ENCODE measurements around the gene RAB31.

Gene RAB31

DNA sequence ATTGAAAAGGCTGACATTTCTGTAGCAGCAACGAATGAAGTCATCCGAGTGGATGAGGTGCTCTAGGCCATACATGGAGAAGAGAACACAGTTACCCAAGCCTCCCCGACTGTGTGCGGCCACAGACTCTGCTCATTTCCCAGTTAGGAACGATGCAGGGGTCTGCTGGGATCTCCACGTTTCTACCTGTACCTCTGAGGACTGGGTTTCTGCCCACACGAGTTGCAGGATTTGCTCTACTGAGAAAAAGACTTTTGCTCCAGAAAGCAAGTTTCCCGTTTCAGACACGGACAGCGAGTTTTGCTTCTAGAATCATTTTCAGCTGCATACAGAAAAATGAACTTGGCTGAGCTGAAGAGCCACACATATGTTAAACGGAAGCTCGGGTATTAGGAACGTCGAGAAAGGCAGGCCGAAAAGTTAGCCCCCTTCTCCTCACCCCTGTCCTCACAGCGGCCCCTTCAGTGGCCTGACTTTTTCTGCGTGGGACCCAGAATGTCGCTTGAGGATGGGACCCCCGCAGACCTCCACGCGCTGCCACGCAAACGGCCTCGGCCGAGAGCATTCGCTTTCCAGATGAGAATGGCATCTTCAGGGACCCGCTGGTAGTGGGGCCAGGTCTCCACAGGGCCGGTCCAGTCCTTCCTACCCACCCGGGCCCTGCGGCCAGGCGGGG is 582 bp upstream of the RAB31 start (continued):
- TF ChIP-seq, protein P1, sequence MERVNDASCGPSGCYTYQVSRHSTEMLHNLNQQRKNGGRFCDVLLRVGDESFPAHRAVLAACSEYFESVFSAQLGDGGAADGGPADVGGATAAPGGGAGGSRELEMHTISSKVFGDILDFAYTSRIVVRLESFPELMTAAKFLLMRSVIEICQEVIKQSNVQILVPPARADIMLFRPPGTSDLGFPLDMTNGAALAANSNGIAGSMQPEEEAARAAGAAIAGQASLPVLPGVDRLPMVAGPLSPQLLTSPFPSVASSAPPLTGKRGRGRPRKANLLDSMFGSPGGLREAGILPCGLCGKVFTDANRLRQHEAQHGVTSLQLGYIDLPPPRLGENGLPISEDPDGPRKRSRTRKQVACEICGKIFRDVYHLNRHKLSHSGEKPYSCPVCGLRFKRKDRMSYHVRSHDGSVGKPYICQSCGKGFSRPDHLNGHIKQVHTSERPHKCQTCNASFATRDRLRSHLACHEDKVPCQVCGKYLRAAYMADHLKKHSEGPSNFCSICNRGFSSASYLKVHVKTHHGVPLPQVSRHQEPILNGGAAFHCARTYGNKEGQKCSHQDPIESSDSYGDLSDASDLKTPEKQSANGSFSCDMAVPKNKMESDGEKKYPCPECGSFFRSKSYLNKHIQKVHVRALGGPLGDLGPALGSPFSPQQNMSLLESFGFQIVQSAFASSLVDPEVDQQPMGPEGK (tag by site-specific recombination; IDR thresholded peaks at IDR 0.05): peak; percentile 35
- TF ChIP-seq ZNF701 (tag by site-specific recombination; IDR thresholded peaks at IDR 0.05): no peak
- no peak for TF ChIP-seq ZBTB8A (tag by site-specific recombination; IDR thresholded peaks at IDR 0.05)
- no peak for TF ChIP-seq ZSCAN23 (tag by site-specific recombination; IDR thresholded peaks at IDR 0.05)
- no peak for TF ChIP-seq ZNF16 (tag by site-specific recombination; IDR thresholded peaks at IDR 0.05; ENCODE audit: low read depth)
- TF ChIP-seq, protein P2, sequence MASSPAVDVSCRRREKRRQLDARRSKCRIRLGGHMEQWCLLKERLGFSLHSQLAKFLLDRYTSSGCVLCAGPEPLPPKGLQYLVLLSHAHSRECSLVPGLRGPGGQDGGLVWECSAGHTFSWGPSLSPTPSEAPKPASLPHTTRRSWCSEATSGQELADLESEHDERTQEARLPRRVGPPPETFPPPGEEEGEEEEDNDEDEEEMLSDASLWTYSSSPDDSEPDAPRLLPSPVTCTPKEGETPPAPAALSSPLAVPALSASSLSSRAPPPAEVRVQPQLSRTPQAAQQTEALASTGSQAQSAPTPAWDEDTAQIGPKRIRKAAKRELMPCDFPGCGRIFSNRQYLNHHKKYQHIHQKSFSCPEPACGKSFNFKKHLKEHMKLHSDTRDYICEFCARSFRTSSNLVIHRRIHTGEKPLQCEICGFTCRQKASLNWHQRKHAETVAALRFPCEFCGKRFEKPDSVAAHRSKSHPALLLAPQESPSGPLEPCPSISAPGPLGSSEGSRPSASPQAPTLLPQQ (tag by site-specific recombination; IDR thresholded peaks at IDR 0.05): peak; percentile 73
- 0 out of 2 replicates have a peak, but pooled peaks have one; percentile 42 for TF ChIP-seq ZNF501 (tag by site-specific recombination; IDR thresholded peaks at IDR 0.05)

DNA sequence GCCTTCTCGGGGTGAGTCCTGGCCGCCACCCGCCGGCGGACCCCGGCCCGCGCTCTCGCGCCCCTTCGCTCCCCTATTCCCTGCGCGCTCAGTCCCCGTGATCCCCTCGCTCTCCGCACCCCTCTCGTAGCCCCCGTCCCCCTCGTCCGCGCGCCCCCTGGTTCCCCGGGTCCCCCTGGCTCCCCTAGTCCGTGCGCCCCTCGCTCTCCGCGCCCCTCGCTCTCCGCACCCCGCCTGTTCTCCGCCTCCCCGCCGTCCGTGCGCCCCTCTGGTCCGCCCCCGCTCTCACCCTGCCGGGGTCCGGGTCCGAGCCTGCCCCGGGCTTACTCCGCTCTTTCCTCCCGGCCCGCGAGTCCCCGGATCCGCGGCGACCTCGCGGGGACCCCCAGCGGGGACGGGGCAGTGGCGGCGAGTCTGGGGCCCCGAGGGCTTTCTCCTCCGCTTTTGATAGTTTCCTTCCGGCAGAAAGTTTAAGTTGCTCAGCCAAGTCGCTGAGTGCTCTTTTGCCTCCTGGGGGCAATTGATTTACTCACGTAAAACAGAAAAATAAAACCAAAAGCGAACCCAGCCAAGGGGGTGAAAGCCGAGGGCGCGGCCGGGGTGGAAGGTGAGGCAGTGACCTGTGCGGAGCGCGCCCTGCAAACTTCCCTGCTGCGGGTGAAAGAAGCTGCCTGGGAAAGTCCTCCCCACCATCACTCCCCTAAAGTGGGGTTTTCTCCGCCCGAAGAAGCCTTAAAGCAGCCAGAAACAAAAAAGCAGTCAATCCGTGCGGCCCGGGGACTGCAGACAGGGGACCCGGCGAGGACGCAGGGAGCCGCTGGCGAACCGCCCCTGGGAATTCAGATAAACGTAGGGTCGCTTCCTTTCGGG is 568 bp downstream of the RAB31 start:
- peaks cover 0 to 5% of the 10 kb centered on the region in 2 experiments; a peak in 1 of 3 replicates for H3K36me3 ChIP-seq (ENCODE audit: control insufficient read depth in 2 of 2, insufficient read depth in 1 of 2, low read length in 2 of 2)
- ChIA-PET CTCF (interaction anchor here (0.6 to 1.4 kb wide), 5 partner anchors 11 to 134 kb away, joined by 3 to 9 read pairs (median 4); no protein-coding TSS in a partner anchor), POLR2A (interaction anchor here (0.6 to 1.0 kb wide), 2 partner anchors 204 to 205 kb away, joined by 3 read pairs; partner anchors contain the start of gene VAPA)
- peak overlapping the region; percentile 73; the same call in 1 of the 2 replicates for H3K27ac ChIP-seq (ENCODE audit: extremely low read depth, low read depth, low read length)
- peaks cover 31% of the 10 kb centered on the region for H3K4me1 ChIP-seq (ENCODE audit: control insufficient read depth, insufficient read depth, low read length)
- no peaks in the 10 kb centered on the region for H3K9me3 ChIP-seq (ENCODE audit: control insufficient read depth, insufficient read depth, low read depth, low read length)
- H3K4me3 ChIP-seq (ENCODE audit: low read depth, low read length): peak overlapping the region; percentile 68
- TF ChIP-seq ZNF2 (tag by site-specific recombination; IDR thresholded peaks at IDR 0.05) (peak; percentile 32; the same call in 1 of the 2 replicates), ZNF558 (tag by site-specific recombination; IDR thresholded peaks at IDR 0.05) (no peak), ZNF426 (tag by site-specific recombination; IDR thresholded peaks at IDR 0.05) (no peak), ZNF354C (tag by site-specific recombination; IDR thresholded peaks at IDR 0.05; ENCODE audit: borderline replicate concordance, low read depth) (no peak), ZBTB7A (tag by site-specific recombination; IDR thresholded peaks at IDR 0.05; ENCODE audit: low read depth) (peak; percentile 49), ZNF394 (tag by site-specific recombination; IDR thresholded peaks at IDR 0.05; ENCODE audit: borderline replicate concordance) (no peak), ZNF768 (tag by site-specific recombination; IDR thresholded peaks at IDR 0.05) (no peak), GLIS2 (tag by site-specific recombination; IDR thresholded peaks at IDR 0.05) (peak; percentile 88), ZIC2 (tag by site-specific recombination; IDR thresholded peaks at IDR 0.05) (peak; percentile 58), ZNF157 (tag by site-specific recombination; IDR thresholded peaks at IDR 0.05) (no peak), ZNF473 (tag by site-specific recombination; IDR thresholded peaks at IDR 0.05) (no peak), ZNF184 (tag by site-specific recombination; IDR thresholded peaks at IDR 0.05) (no peak), MYNN (tag by site-specific recombination; IDR thresholded peaks at IDR 0.05; ENCODE audit: borderline replicate concordance) (no peak), ZNF701 (tag by site-specific recombination; IDR thresholded peaks at IDR 0.05) (no peak), ZNF324 (tag by site-specific recombination; IDR thresholded peaks at IDR 0.05) (no peak), HOXA7 (CRISPR knock-in tag; IDR thresholded peaks at IDR 0.05; ENCODE audit: borderline replicate concordance) (no peak)
- TF ChIP-seq, protein P3, sequence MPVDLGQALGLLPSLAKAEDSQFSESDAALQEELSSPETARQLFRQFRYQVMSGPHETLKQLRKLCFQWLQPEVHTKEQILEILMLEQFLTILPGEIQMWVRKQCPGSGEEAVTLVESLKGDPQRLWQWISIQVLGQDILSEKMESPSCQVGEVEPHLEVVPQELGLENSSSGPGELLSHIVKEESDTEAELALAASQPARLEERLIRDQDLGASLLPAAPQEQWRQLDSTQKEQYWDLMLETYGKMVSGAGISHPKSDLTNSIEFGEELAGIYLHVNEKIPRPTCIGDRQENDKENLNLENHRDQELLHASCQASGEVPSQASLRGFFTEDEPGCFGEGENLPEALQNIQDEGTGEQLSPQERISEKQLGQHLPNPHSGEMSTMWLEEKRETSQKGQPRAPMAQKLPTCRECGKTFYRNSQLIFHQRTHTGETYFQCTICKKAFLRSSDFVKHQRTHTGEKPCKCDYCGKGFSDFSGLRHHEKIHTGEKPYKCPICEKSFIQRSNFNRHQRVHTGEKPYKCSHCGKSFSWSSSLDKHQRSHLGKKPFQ (tag by site-specific recombination; IDR thresholded peaks at IDR 0.05): no peak
- TF ChIP-seq, protein P4, sequence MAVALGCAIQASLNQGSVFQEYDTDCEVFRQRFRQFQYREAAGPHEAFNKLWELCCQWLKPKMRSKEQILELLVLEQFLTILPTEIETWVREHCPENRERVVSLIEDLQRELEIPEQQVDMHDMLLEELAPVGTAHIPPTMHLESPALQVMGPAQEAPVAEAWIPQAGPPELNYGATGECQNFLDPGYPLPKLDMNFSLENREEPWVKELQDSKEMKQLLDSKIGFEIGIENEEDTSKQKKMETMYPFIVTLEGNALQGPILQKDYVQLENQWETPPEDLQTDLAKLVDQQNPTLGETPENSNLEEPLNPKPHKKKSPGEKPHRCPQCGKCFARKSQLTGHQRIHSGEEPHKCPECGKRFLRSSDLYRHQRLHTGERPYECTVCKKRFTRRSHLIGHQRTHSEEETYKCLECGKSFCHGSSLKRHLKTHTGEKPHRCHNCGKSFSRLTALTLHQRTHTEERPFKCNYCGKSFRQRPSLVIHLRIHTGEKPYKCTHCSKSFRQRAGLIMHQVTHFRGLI (tag by site-specific recombination; IDR thresholded peaks at IDR 0.05): no peak
- TF ChIP-seq, protein P5, sequence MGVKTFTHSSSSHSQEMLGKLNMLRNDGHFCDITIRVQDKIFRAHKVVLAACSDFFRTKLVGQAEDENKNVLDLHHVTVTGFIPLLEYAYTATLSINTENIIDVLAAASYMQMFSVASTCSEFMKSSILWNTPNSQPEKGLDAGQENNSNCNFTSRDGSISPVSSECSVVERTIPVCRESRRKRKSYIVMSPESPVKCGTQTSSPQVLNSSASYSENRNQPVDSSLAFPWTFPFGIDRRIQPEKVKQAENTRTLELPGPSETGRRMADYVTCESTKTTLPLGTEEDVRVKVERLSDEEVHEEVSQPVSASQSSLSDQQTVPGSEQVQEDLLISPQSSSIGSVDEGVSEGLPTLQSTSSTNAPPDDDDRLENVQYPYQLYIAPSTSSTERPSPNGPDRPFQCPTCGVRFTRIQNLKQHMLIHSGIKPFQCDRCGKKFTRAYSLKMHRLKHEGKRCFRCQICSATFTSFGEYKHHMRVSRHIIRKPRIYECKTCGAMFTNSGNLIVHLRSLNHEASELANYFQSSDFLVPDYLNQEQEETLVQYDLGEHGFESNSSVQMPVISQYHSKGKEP (tag by site-specific recombination; IDR thresholded peaks at IDR 0.05): no peak
